HG03558 (cell line): Measurements from ENCODE around the gene ASCL1.

ENCODE experiments used
- ATAC-seq: cut with Tn5 transposase; IDR thresholded peaks from one replicate; pipeline ENCODE4 v1.9.1; 2021; ENCODE audit warnings: moderate number of reproducible peaks; ENCODE audit not compliant: unreplicated experiment; ENCODE audit errors: extremely low read depth

Gene ASCL1

DNA sequence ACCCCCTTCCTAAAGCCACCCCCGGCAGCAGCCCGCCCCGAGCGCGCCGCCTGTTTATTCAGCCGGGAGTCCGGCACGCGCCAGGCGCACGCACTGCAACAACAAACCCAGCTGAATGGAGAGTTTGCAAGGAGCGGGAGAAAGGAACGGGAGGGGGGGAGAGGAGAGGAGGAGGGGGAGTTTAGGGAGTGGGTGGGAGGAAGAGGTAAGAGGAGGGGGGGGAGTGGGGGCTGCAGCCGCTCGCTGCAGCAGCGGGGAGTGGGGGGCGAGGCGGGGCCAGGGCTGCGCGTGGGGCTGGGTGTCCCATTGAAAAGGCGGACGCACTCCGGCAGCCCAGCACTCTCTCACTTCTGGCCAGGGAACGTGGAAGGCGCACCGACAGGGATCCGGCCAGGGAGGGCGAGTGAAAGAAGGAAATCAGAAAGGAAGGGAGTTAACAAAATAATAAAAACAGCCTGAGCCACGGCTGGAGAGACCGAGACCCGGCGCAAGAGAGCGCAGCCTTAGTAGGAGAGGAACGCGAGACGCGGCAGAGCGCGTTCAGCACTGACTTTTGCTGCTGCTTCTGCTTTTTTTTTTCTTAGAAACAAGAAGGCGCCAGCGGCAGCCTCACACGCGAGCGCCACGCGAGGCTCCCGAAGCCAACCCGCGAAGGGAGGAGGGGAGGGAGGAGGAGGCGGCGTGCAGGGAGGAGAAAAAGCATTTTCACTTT is at the start of gene ASCL1:
Gene ASCL1 (plus strand): TSS at position 336 of the 712 bp plus-strand sequence. CDS start 571 bp downstream, outside the sequence.
- ATAC-seq = no peak

DNA sequence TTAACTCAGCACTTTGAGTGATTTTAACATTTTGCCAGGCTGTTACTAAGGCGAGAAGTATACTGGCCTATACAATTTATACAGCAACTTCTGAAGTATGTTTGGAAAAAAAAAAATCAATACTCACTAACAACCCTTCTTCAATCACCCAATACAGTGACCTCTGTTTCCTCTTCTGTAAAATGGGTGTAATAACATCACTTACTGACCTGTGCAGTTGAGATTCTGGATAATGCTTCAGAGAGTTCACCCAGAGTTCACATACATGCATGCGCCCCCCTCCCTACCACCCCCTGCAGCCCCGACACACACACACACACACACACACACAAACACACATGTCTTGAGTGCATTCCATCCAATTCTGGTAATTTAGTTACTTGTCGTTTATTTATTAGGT is 49.6 kb upstream of the ASCL1 start:
- no peak for ATAC-seq

DNA sequence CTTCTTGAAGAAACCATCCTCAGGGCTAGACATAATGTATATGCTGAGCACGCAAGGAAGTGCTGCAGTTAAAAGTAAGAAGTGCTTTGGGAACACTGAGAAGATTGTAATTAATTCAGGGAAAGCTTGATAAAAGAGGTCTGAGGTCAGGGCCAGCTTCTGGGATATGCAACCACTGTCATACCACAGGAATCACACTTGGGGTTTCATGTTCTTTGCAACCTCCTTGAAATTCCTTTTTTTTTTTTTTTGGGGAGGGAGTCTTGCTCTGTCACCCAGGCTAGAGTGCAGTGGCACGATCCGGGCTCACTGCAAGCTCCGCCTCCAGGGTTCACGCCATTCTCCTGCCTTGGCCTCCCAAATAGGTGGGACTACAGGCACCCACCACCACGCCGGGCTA is 47.3 kb upstream of the ASCL1 start:
- ATAC-seq = no peak

DNA sequence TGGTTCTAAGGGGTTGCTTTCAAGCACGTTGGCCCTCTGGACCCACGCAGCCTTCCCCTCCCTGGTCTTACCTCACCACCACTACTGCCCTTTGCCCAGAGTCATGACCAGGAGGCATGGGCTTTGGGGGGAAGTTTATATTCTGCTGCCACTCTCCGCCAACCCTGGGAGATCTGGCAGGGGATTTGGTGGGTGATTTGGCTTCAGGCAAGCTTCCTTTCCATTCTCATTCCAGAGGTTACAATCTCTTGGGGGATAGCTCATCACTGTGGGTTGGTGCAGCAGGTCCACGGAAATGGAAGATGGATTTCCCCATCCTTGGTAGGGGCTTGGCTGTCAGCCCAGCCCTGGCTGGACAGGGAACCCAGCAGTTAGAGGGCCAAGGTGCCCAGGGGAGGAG is 46.7 kb upstream of the ASCL1 start:
- ATAC-seq = no peak

DNA sequence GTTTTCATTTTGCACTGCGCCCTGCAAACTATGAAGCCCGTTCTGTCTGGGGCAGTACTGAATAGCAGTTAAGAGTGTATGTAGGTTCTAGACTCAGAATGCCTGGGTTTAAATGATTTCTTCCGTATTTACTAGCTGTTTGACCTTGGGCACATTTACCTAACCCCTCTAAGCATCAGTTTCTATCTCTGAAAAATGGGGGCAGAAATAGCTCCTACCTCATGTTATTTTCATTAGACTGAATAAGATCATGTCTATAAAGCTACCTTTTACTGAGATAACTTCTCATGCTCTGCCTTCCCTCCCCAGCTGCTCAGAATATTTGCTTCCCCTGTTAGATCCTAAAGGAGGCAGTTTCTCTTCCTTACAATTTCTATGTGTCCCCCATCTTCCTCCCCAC is 46.2 kb upstream of the ASCL1 start:
- no peak for ATAC-seq

DNA sequence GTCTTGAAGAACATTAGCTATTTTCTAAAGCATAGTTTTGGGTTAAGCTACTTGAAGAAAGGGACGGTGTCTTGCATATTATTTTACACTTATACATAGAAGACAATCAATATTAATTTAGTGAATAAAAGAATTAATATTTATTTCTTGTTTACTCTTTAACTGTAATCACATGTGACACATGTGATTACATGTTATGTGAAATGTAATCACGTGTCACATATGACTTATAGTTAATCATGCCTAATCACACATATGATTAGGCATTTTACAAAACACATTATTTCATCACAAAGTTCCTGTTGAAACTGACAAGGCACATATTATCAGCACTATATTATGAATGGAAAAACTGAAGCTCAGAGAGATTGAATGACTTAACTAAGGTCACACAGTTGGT is 45.2 kb upstream of the ASCL1 start:
- ATAC-seq = no peak

DNA sequence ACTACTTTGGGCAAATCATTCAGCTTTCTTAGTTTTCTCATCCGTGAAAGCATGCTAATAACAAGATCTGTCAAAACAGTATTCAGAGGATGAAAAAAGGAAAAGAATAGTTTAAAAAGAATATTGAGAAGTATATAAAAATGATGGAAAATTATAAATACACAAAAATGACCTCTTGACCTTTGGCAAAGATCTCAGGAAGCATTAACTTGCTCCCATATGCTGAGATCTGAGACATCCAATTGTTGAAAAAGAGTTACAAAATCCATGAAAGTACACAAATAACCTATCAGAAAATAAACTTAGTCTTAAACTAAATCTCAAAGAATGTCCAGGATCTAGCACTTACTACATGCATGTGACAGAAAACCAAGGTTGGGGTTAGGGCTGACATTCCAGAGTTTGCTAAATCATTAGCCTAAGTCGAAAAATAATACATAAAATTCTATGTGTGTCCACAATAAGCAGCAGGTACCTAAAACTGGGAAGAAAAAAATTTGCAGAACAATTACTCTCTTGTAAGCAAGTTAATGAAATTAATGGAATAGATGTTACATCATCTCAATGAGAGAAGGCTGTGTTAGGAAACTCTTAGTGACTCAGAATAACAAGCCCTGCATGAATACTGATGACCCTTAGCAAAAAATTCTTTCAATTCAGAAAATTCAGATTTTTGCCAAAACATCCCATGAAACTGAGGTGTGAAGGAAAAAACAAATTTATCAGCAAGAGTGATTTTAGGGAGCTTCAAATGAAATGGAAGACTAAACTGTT is 43.8 kb upstream of the ASCL1 start:
- ATAC-seq = no peak

DNA sequence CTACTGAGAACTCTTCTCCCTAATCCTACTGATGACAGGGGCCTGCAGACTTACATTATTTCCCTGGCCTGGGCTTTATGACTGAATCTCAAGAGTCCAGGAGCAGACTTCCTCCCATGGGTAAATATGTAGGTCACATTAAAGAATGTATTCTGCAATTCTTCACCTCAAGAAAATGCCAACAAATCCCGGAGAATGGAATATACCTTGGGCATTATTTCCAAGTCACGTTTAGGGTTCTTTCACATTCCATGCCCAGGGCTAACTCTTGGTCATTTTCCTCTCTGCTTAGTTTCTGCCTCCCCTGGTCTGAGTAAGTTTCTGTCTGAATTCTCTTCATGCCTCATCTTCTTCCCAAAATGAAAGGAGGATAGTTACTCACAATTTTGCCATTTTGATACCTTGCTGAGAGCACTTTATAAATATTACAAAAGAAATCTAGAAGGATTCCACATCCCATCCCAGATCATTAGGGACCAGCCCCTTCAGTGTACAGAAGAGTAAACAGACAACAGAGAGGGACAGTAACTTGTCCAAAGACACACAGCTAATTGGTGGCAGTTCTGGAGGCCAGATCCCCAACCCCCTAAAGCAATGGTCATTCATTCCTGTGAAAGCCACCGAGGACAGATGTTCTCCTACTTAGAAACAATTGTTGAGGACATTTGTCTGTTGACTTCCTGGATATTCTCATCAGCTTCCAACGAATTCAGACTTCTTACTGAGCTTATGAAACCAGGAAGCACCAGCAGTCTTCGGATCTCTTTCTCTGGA is 41.0 kb upstream of the ASCL1 start:
- ATAC-seq = no peak

DNA sequence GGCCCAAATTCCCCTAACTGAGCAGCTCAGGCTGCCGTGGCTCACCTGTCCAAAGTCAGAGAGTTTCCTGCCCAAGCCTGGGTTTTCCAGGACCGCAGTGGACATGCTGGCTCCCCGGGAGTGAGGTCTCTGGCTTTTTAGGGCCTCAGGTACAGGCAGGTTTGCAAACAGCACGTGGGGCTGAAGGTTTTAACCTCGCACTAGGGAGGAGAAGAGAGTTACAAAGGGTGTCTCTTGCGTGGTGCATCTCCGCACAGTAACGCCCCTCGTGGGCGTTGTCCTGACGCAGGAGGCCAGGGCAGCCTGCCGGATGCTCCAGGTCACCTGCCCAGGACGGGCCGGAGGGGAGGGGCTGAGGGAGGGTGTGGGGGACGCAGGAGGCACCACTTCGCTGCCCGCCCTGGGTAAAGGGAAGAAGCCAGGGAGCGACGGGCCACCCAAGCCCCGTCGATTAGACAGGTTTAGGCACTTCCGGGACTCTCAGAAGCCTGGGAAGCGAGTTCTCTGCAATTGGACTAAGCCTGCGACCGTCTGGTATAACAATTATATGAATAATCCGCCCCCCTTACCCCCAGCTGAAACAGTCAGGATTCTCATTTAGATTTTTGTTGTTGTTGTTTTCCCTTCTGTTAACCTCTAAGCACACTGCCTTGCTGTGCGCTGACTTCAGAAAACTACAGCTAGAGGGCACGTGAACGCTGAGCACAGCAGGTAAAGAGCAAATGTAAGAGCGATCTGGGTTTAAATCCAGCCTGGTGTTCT is 40.3 kb upstream of the ASCL1 start, which contains the start of gene PAH:
Gene PAH (minus strand): TSS at position 219 of the 762 bp plus-strand sequence. CDS start 114 bp downstream, at position 105.
- no peak for ATAC-seq

DNA sequence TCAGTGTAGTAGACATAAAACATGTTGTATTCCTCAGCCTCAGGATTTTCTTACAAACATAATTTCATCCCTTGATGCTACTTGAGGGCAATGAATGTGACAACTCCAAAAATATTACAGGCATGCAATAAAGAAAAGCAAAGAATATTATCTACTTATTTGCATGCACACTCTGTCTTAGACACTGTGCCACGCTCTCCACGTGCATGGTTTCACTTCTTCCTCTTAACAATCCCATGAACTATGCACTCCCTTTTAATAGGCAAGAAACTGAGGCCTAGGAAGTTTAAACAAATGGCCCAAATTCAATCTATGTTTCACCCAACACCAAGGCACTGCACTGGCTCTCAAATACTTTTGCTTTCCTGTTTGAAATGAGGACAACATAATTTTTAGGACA is 38.6 kb upstream of the ASCL1 start:
- no peak for ATAC-seq

DNA sequence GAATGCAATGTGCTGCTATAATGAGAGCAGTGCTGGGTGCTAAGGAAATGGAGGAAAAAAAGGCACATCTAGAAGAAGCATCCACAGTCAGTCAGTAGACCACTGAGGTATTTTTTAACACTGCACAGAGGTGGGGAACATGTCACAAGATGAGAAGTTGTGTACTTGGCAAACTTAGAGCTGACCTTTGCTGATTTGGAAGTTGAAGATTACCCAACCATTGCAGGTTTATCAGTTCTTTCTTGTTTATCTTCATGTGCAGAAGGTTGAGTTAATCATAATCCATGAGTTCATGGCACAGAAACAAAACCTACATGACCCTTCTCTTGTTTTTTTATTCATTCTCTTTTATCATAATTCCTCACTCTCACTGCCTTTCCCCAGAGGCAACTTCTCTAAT is 37.2 kb upstream of the ASCL1 start:
- ATAC-seq = no peak

DNA sequence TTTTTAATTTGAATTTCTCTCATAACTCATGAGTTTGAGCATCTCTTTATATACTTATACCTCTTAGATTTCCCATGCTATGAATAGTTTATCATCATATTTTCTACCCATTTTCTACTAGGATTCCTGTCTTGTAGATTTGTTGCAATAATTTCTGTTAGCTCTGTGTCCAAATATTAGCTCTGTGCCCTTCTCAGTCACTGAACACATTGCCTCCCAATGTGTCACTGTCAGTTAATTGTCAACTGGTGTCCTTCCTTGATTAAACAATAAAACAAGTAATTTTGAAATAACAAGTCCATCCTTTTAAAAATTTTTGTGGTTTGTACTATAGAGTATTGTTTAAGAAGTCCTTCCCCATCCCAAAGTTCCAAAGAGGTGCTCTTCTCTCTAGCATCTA is 36.2 kb upstream of the ASCL1 start:
- no peak for ATAC-seq

DNA sequence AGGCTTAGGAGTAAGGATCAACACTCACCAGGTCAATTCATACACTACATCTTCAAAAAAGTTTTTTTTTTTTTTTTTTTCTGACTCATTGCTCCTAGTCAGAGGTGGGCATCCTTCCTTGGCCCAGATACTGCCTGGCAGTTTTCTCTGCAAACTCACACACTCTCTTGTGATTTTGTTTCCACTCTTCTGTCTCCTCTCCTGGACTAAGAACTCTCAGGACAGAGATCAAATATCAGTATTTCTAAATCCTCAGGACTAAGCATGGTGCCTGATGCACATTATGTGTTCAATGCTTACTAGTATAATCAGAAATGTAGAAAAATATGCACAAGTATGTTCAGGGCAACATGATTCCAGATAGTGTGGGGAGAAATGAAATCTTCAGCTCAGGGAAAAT is 30.3 kb upstream of the ASCL1 start:
- no peak for ATAC-seq

DNA sequence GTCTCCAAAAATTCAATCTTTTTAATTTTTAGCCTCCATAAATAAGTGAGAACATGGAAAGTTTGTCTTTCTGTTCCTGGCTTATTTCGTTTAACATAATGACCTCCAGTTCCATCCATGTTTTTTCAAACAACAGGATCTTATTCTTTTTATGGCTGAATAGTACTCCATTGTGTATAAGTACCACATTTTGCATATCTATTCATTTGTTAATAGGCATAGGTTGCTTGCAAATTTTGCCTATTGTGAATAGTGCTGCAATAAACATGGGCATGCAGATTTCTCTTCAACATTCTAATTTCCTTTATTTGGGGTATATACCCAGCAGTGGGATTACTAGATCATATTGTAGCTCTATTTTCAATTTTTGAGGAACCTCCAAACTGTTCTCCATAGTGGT is 24.3 kb upstream of the ASCL1 start:
- ATAC-seq = no peak

DNA sequence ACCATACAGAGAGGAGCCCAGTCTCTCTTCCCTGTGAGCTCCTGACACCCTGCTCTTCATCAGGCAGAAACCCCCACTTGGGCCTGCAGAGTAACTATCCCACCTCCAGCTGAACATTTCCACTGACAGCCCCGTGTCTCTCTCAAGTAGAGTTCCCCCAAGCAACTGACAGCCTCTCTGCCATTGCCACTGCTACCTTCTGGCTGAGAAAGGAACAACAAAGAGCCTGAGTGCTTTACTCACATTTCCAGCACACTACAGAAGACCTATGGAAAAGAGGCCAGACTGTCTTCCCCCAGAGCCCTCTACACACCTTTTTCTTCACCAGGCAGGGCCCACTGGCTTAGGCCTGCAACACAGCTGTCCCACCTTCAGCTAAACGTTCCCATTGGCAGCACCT is 18.4 kb upstream of the ASCL1 start:
- ATAC-seq = no peak

DNA sequence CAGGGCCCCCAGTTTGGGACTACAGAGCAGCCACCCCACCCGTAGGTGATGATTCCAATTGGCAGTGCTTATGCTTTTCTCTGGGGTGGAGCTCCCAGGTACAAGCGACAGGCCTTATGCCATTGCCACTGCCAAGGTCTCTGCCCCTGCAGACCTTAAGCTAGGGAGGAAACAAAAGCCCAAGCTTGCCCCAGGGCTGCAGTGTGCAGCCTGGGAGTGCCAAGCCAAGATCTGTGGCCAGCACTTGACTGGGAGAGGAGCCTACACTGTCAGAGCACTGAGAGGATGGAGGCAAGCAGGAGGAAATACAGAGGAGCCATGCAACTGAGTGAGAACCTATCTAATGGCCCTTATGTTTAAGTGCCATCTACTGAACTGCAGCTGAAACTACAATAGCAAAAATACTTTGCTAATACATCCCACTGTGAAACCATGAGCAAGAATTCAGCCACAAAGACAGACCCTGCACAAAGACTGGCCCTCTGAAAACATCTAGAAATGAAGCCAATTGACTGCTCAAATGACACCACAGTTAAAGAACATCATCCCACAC is 17.7 kb upstream of the ASCL1 start:
- ATAC-seq = no peak

DNA sequence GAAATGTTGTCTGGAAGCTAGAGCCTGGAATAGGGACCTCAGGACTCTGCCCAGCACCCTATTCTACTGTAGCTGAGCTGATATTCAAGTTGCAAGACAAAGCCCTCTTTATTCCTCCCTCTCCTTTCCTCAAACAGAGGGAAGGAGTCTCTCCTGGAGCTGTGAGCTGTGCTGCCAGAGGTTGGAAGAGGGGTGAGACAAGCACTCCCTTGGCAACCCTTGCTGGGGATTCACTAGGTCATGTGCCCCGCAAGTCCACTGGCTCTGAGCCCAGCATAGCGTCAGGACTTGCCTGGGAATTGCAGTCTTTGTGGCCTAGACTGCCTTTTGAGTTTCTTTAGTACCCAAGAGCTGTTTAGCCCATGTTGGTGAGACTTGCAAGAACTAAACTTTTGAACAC is 11.4 kb upstream of the ASCL1 start:
- no peak for ATAC-seq

DNA sequence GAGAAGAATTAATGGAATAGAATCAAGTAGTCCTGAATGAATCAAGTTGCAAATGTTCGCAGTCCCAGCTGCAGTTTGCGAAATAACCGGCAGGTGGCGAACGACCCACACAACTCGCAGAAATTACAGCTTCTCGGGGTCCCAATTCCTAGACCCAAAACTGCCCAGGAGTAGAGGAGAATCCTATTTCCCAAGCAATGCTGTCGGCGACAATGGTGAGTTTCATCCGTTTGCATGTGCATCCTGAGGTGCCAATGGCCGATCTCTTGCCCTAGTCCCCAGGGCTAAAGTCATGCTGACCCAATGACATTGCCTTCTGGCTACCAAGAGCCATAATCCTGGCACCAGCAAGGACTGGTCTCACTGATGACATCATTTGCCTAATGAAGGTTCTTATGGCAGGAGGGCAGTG is 8.5 kb upstream of the ASCL1 start:
- ATAC-seq = no peak

DNA sequence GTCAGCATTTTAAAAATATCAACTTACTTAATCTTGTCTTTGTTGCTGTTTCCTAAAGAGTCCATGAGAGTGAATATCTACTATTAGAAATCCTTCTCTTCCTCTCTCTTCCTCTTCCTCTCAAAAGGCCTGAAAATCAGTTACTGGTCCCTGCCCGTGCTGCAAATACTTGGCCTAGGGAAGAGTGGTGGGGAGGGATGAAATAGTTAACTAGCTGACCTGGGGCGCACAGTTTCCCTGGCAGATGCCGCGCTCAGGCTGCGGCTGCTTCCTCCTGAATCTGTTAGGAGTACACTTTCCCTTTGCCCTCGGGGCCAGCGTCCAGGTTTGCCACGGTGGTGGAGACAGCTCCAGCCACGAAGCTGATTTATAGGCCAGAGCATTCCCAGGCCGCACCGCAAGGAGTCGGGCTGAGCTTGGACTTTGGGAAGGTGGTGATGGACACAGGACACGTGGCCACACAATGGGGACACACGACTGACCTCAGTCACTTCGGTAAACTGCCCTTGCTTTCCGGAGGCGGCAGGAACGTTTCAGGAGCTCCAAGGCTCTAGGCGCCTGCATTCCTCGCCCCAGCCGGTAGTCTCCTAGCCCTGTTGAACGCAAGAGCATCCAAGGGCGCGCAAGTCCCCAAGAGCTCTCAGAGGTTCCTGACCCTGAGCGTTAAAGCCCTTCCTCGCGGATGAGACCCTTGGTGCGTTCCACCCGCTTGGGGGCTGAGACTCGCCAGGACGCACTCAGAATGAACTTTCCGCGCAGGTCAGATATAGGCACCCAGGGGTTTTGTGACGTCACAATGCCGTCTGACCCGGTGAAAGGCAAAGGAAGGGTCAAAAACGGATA is 7.1 kb upstream of the ASCL1 start:
- ATAC-seq = no peak
